Right lobe of liver (tissue), 6 donors: ENCODE data around the gene SUCLG1. TPM values are rescaled to one million over a fixed set of nuclear protein-coding genes. Genes with fewer than 3 reads are reported as not detected.

Source experiments
- ATAC-seq, 4 donors: fragments of 200-7000 bp; cut with Tn5 transposase; one replicate each; pipeline ENCODE4 v1.9.1; 2020; ENCODE audit warnings: mild to moderate bottlenecking in 4 of 4, moderate library complexity in 4 of 4
- DNase-seq, 3 donors: peaks; one replicate each; pipeline ENCODE4 v3.0.0-alpha.2; 2020
- H3K27ac ChIP-seq, 3 donors: fragments of 200-600 bp; one replicate each; pipeline ENCODE4 v1.8.0; 2022
- H3K27me3 ChIP-seq, 2 donors: fragments of 200-600 bp; one replicate each; pipeline ENCODE4 v1.8.0; 2022
- H3K36me3 ChIP-seq, 4 donors: fragments of 200-600 bp; sonication (generic) in 1 of 4; one replicate each; pipeline versions ENCODE4 v1.5.1 to v1.8.0; 2017 to 2022; ENCODE audit warnings: control low read depth in 1 of 4
- H3K4me1 ChIP-seq, 4 donors: fragments of 200-600 bp; sonication (generic) in 1 of 4; one replicate each; pipeline versions ENCODE4 v1.5.1 to v1.8.0; 2017 to 2022; ENCODE audit warnings: control low read depth in 1 of 4
- H3K4me3 ChIP-seq, 3 donors: fragments of 200-600 bp; one replicate each; pipeline ENCODE4 v1.8.0; 2022
- H3K9me3 ChIP-seq, 4 donors: fragments of 200-600 bp; sonication (generic) in 1 of 4; one replicate each; pipeline versions ENCODE4 v1.5.1 to v1.8.0; 2017 to 2022; ENCODE audit warnings: control low read depth in 1 of 4
- CTCF ChIP-seq, 4 donors: fragments of 200-600 bp in 3 of 4; fragments of 450-650 bp in 1 of 4; IDR thresholded peaks; one replicate each; pipeline versions ENCODE4 v1.5.1 to v1.8.0; 2016 to 2022; ENCODE audit warnings: antibody characterized with exemption in 4 of 4, mild to moderate bottlenecking in 2 of 4
- POLR2A ChIP-seq: fragments of 450-650 bp; IDR thresholded peaks from one replicate; pipeline ENCODE4 v1.6.1; 2017; ENCODE audit warnings: antibody characterized with exemption, mild to moderate bottlenecking
- WGBS: methylation state at CpG from one replicate; pipeline ENCODE4 v1.1.6; 2018; ENCODE audit warnings: low coverage, low lambda C conversion rate; ENCODE audit not compliant: insufficient coverage; ENCODE audit errors: missing lambda C conversion rate; 5-methylcytosine and 5-hydroxymethylcytosine counted together
- intact Hi-C, 2 donors: fragments of 100-400 bp; cut with DNase I; formaldehyde crosslinking; loops; one replicate each; pipeline versions ENCODE4 v1.11.2 to v1.14.1; 2022
- total RNA-seq, 6 experiments: library from RNA; depleted of rRNA in 2 of 6; stranded (reverse); fragments of >200 nt in 2 of 6; fragmentation: NEBNext Ultra II Directional in 3 of 6; extraction: Animal tissue kit (Norgen Biotek cat#: 25700) in 3 of 6; gene quantifications; one replicate each; pipeline versions ENCODE4 v1.1.0 to v1.2.4, GENCODE V29; 2016 to 2023
- donor health status: DM: no; HTN: yes; CAD: no.
- donor health status: DM: no; HTN: no; CAD: no.
- donor health status: DM: no; HTN: no; CAD: no.
- donor health status: DM: no; HTN: yes; CAD: no.
- donor health status: DM: no; HTN: yes; CAD: no.

The SUCLG1 gene
- total RNA-seq, 6 experiments from 2014 or later, result 73.4 to 86.7 (median 82.8) TPM

GRCh38 chr2:84388133-84388532 lies 70.9 kb downstream of the SUCLG1 start:
- Histone ChIP-seq H3K27me3 (no peaks in the 10 kb centered on the region), H3K4me3 (no peak overlapping the region), H3K4me1 (no peaks in the 10 kb centered on the region), H3K36me3 (no peaks in the 10 kb centered on the region), H3K27ac (no peak overlapping the region), H3K9me3 (no peaks in the 10 kb centered on the region)
- ATAC-seq, result no peak
- TF ChIP-seq POLR2A, result no peak
- no peak for TF ChIP-seq CTCF (IDR thresholded peaks at IDR 0.05)
- no peak for DNase-seq
- WGBS, result 63% methylated on average over 1 of the region's 1 CpG
- intact Hi-C loops, result no loop called here

GRCh38 chr2:84386336-84387040 lies 72.6 kb downstream of the SUCLG1 start:
- TF ChIP-seq CTCF (IDR thresholded peaks at IDR 0.05) (no peak), POLR2A (no peak)
- ATAC-seq (no peak), DNase-seq (no peak)
- Histone ChIP-seq H3K4me3 (no peak overlapping the region), H3K27me3 (no peaks in the 10 kb centered on the region), H3K36me3 (no peaks in the 10 kb centered on the region), H3K4me1 (no peaks in the 10 kb centered on the region), H3K27ac (no peak overlapping the region), H3K9me3 (no peaks in the 10 kb centered on the region)
- intact Hi-C loops, result no loop called here
- 6% methylated on average over 7 of the region's 7 CpGs for WGBS

GRCh38 chr2:84383271-84383670 lies 75.8 kb downstream of the SUCLG1 start:
- Histone ChIP-seq H3K36me3 (no peaks in the 10 kb centered on the region), H3K9me3 (no peaks in the 10 kb centered on the region), H3K4me1 (no peaks in the 10 kb centered on the region), H3K27ac (no peak overlapping the region), H3K4me3 (no peak overlapping the region), H3K27me3 (no peaks in the 10 kb centered on the region)
- TF ChIP-seq CTCF (IDR thresholded peaks at IDR 0.05) (no peak), POLR2A (no peak)
- DNase-seq, result no peak
- WGBS, result 51% methylated on average over 2 of the region's 2 CpGs
- intact Hi-C loops, result no loop called here
- no peak for ATAC-seq

GRCh38 chr2:84380875-84381274 lies 78.2 kb downstream of the SUCLG1 start:
- no peaks in the 10 kb centered on the region for H3K4me1 ChIP-seq
- no peaks in the 10 kb centered on the region for H3K9me3 ChIP-seq
- TF ChIP-seq POLR2A, result no peak
- no peak for ATAC-seq
- intact Hi-C loops, result no loop called here
- no peaks in the 10 kb centered on the region for H3K36me3 ChIP-seq
- no peak for DNase-seq
- H3K27me3 ChIP-seq, result no peaks in the 10 kb centered on the region
- H3K4me3 ChIP-seq, result no peak overlapping the region
- H3K27ac ChIP-seq, result no peak overlapping the region

GRCh38 chr2:84378960-84379359 lies 80.1 kb downstream of the SUCLG1 start:
- no peaks in the 10 kb centered on the region for H3K27me3 ChIP-seq
- H3K4me1 ChIP-seq, result no peaks in the 10 kb centered on the region
- DNase-seq, result no peak
- no peaks in the 10 kb centered on the region for H3K9me3 ChIP-seq
- TF ChIP-seq CTCF (IDR thresholded peaks at IDR 0.05), result no peak
- no peak for TF ChIP-seq POLR2A
- 50% methylated on average over 1 of the region's 1 CpG for WGBS
- intact Hi-C loops, result no loop called here
- no peak overlapping the region for H3K27ac ChIP-seq
- H3K4me3 ChIP-seq, result no peak overlapping the region
- H3K36me3 ChIP-seq, result no peaks in the 10 kb centered on the region
- ATAC-seq, result no peak
